GM19238 (cell line): Measurements from ENCODE around the gene GRID2IP.

Experiments used
- DNase-seq: peaks from one replicate; pipeline ENCODE4 v3.0.0; 2011; ENCODE audit warnings: low spot score; ENCODE audit not compliant: insufficient read length

GRID2IP gene

GRCh38 chr7:6448943-6449543, 102.2 kb downstream of the GRID2IP start:
- no peak for DNase-seq

GRCh38 chr7:6447581-6448199, 103.6 kb downstream of the GRID2IP start, which contains the start of gene DAGLB:
TSS of gene DAGLB (minus strand) at chr7:6447954. CDS start at chr7:6447842, 112 bp downstream.
- DNase-seq, result peak; percentile 95
